IMR-90 (cell line): ENCODE results near the gene PSAP. TPM values are rescaled to one million over a fixed set of nuclear protein-coding genes. Genes with fewer than 3 reads are reported as not detected.

Experiments used
- ATAC-seq: fragments of 200-7000 bp; cut with Tn5 transposase; 2 replicates; pipeline ENCODE4 v1.9.1; 2020; ENCODE audit warnings: low read depth, mild to moderate bottlenecking, moderate library complexity
- BruUV-seq: library from RNA; stranded (reverse); fragments of 400-500 nt; replicated peaks from 2 replicates; lab custom pipeline; 2021; lab: Mats Ljungman, UMichigan
- CTCF ChIA-PET: fragments of 300-600 bp; formaldehyde crosslinking; extraction: SDS; loops from one replicate; lab custom pipeline; 2021; ENCODE audit warnings: antibody characterized with exemption; lab: Yijun Ruan, JAX
- POLR2A ChIA-PET: fragments of 300-600 bp; sonication (Branson Sonifier 250); formaldehyde crosslinking; loops from one replicate; lab custom pipeline; 2022; ENCODE audit warnings: antibody characterized with exemption; ENCODE audit not compliant: unreplicated experiment; lab: Charles Lee
- DNase-seq: peaks from one replicate; pipeline ENCODE4 v3.0.0; 2013
- H2AFZ ChIP-seq: replicated peaks from 2 replicates; pipeline ENCODE3; 2013; ENCODE audit warnings: low read length, mild to moderate bottlenecking; ENCODE audit not compliant: poor library complexity
- H2AK5ac ChIP-seq: 2 replicates; pipeline ENCODE4 v1.6.1; 2013; ENCODE audit warnings: low read depth, low read length, inconsistent platforms
- H2AK9ac ChIP-seq: replicated peaks from 2 replicates; pipeline ENCODE3; 2013; ENCODE audit warnings: mild to moderate bottlenecking, low read depth, low read length, moderate library complexity; ENCODE audit not compliant: poor library complexity
- H2BK120ac ChIP-seq: 2 replicates; pipeline ENCODE4 v1.6.1; 2013; ENCODE audit warnings: low read depth, low read length, inconsistent platforms
- H2BK15ac ChIP-seq: 3 replicates; pipeline ENCODE4 v1.6.1; 2013; ENCODE audit warnings: low read depth, low read length, inconsistent platforms
- H2BK20ac ChIP-seq: 2 replicates; pipeline ENCODE4 v1.6.1; 2013; ENCODE audit warnings: low read depth, mild to moderate bottlenecking, inconsistent platforms, low read length, moderate library complexity
- H2BK5ac ChIP-seq: 2 replicates; pipeline ENCODE4 v1.6.1; 2013; ENCODE audit warnings: mild to moderate bottlenecking, low read depth, low read length, inconsistent platforms; ENCODE audit not compliant: poor library complexity, severe bottlenecking
- H3K14ac ChIP-seq: replicated peaks from 2 replicates; pipeline ENCODE4 v1.6.1; 2013; ENCODE audit warnings: low read depth, low read length, inconsistent platforms
- H3K18ac ChIP-seq: 2 replicates; pipeline ENCODE4 v1.6.1; 2013; ENCODE audit warnings: low read depth, low read length, control low read depth
- H3K23ac ChIP-seq: 2 replicates; pipeline ENCODE4 v1.6.1; 2013; ENCODE audit warnings: low read depth, low read length, inconsistent platforms
- H3K27ac ChIP-seq: 2 replicates; pipeline ENCODE4 v1.5.1; 2013; ENCODE audit warnings: mild to moderate bottlenecking, control low read depth, low read length; ENCODE audit not compliant: insufficient read depth
- H3K27me3 ChIP-seq: 2 replicates; pipeline ENCODE4 v1.6.1; 2013; ENCODE audit warnings: low read length; ENCODE audit not compliant: control insufficient read depth, insufficient read depth
- H3K36me3 ChIP-seq: 2 replicates; pipeline ENCODE4 v1.6.1; 2013; ENCODE audit warnings: low read length, mixed read lengths; ENCODE audit not compliant: control insufficient read depth, insufficient read depth
- H3K4ac ChIP-seq: 2 replicates; pipeline ENCODE4 v1.6.1; 2013; ENCODE audit warnings: low read depth, low read length, inconsistent platforms
- H3K4me1 ChIP-seq: 2 replicates; pipeline ENCODE4 v1.6.1; 2013; ENCODE audit warnings: low read length, mixed read lengths; ENCODE audit not compliant: control insufficient read depth, insufficient read depth
- H3K4me2 ChIP-seq: 2 replicates; pipeline ENCODE4 v1.6.1; 2013; ENCODE audit warnings: low read depth, mild to moderate bottlenecking, control low read depth, low read length, moderate library complexity
- H3K4me3 ChIP-seq: 2 replicates; pipeline ENCODE4 v1.5.1; 2013; ENCODE audit warnings: low read depth, mild to moderate bottlenecking, control low read depth, low read length, moderate library complexity; ENCODE audit not compliant: insufficient read depth
- H3K56ac ChIP-seq: 2 replicates; pipeline ENCODE4 v1.6.1; 2013; ENCODE audit warnings: low read length, inconsistent platforms; ENCODE audit not compliant: insufficient read depth; ENCODE audit errors: extremely low read depth
- H3K79me1 ChIP-seq, 2 experiments: 2 replicates each; pipeline ENCODE4 v1.6.1; 2013; ENCODE audit warnings: low read length in 2 of 2, inconsistent platforms in 1 of 2, low read depth in 1 of 2
- H3K9ac ChIP-seq: 2 replicates; pipeline ENCODE4 v1.6.1; 2013; ENCODE audit warnings: low read depth, low read length, control low read depth
- H3K9me1 ChIP-seq: 2 replicates; pipeline ENCODE4 v1.6.1; 2013; ENCODE audit warnings: low read length, inconsistent platforms; ENCODE audit not compliant: insufficient read depth
- H3K9me3 ChIP-seq: 2 replicates; pipeline ENCODE4 v1.6.1; 2013; ENCODE audit warnings: low read length; ENCODE audit not compliant: control insufficient read depth, insufficient read depth
- H4K20me1 ChIP-seq: 2 replicates; pipeline ENCODE4 v1.6.1; 2013; ENCODE audit warnings: low read length, inconsistent platforms; ENCODE audit not compliant: insufficient read depth
- H4K5ac ChIP-seq: 2 replicates; pipeline ENCODE4 v1.6.1; 2013; ENCODE audit warnings: mild to moderate bottlenecking, low read depth, low read length, control low read depth
- H4K8ac ChIP-seq, 2 experiments: 2 replicates each; pipeline ENCODE4 v1.6.1; 2013; ENCODE audit warnings: low read depth in 2 of 2, low read length in 2 of 2, control low read depth in 1 of 2, inconsistent platforms in 1 of 2
- H4K91ac ChIP-seq: 2 replicates; pipeline ENCODE4 v1.6.1; 2013; ENCODE audit warnings: low read depth, low read length, inconsistent platforms; ENCODE audit not compliant: insufficient read depth
- CHD1 ChIP-seq: IDR thresholded peaks from 2 replicates; pipeline ENCODE4 v1.6.1; 2012; ENCODE audit warnings: low read depth, low read length, improper control_type of control experiment
- MAFK ChIP-seq: IDR thresholded peaks from 2 replicates; pipeline ENCODE4 v1.6.1; 2012; ENCODE audit warnings: low read depth, low read length, improper control_type of control experiment
- MXI1 ChIP-seq: IDR thresholded peaks from 2 replicates; pipeline ENCODE4 v1.6.1; 2012; ENCODE audit warnings: low read depth, mild to moderate bottlenecking, low read length, moderate library complexity, borderline replicate concordance
- USF2 ChIP-seq: fragments of 150-350 bp; IDR thresholded peaks from 2 replicates; pipeline ENCODE4 v1.6.1; 2017; ENCODE audit warnings: mild to moderate bottlenecking, antibody characterized with exemption, low read length, low read depth
- WGBS, 2 experiments: methylation state at CpG; one replicate each; pipeline versions ENCODE4 v1.1.5 to v1.1.7; 2013; ENCODE audit warnings: missing lambda C conversion rate in 2 of 2; ENCODE audit not compliant: insufficient read length in 1 of 2; ENCODE audit errors: extremely low coverage in 2 of 2; 5-methylcytosine and 5-hydroxymethylcytosine counted together
- dilution Hi-C: fragments of 300-500 bp; cut with HindIII; formaldehyde crosslinking; loops from one replicate; pipeline ENCODE4 v1.14.3; 2018; ENCODE audit warnings: low sequenced_read_pairs; ENCODE audit not compliant: unreplicated experiment
- in situ Hi-C: fragments of 300-500 bp; cut with MboI; formaldehyde crosslinking; loops from 3 replicates; pipeline ENCODE4 v1.14.3; 2019; ENCODE audit warnings: low sequenced_read_pairs, inconsistent platforms, mixed read lengths
- intact Hi-C: fragments of 100-400 bp; cut with micrococcal nuclease; formaldehyde crosslinking; loops from 2 replicates; pipeline ENCODE4 v1.10.0; 2022
- polyA plus RNA-seq, 3 experiments: library from polyadenylated mRNA; depleted of rRNA; stranded (reverse); fragments of >200 nt; gene quantifications; 2 replicates each; pipeline ENCODE4 v1.2.3, GENCODE V29; 2012; ENCODE audit warnings: low replicate concordance in 1 of 3
- total RNA-seq: library from RNA; depleted of rRNA; stranded (reverse); fragments of >200 nt; gene quantifications from 2 replicates; pipeline ENCODE4 v1.2.3, GENCODE V29; 2012

Gene PSAP
- total and polyA plus RNA-seq, 2 of the 4 experiments (the other 2 are of a cell fraction) = 216 to 876 TPM

GRCh38 chr10:71778071-71778825, 72.8 kb downstream of the PSAP start:
- Histone ChIP-seq H2AFZ (no peak overlapping the region), H3K14ac (no peak overlapping the region), H4K8ac (no peak overlapping the region), H3K9me1 (peaks cover 6% of the 10 kb centered on the region), H2BK120ac (no peak overlapping the region), H3K27me3 (peaks cover 47% of the 10 kb centered on the region), H3K4me1 (peaks cover 8% of the 10 kb centered on the region), H3K9me3 (no peaks in the 10 kb centered on the region), H3K18ac (no peak overlapping the region), H3K4ac (no peak overlapping the region), H2BK5ac (no peak overlapping the region), H2BK15ac (no peak overlapping the region), H4K5ac (no peak overlapping the region), H3K27ac (no peak overlapping the region), H3K4me3 (no peak overlapping the region), H4K91ac (no peak overlapping the region), H3K9ac (no peak overlapping the region), H3K79me1 (no peaks in the 10 kb centered on the region; a peak in 1 of 4 replicates), H3K36me3 (no peaks in the 10 kb centered on the region), H2AK5ac (no peak overlapping the region), H3K23ac (no peak overlapping the region), H4K20me1 (no peaks in the 10 kb centered on the region), H3K4me2 (no peak overlapping the region), H3K56ac (no peak overlapping the region), H2BK20ac (no peak overlapping the region), H2AK9ac (no peak overlapping the region)
- dilution Hi-C loops = no loop called here
- ATAC-seq = no peak
- WGBS, 2 experiments = no CpG with 5 or more reads among the region's 11 CpGs
- in situ Hi-C loops = no loop called here
- ChIA-PET POLR2A (interaction anchor here (0.5 kb wide), 1 partner anchor 10 kb away, joined by 3 read pairs; no protein-coding TSS in a partner anchor), CTCF (no interaction called here)
- BruUV-seq = no TSS peak
- DNase-seq = no peak
- TF ChIP-seq MXI1 (no peak), MAFK (no peak), USF2 (no peak), CHD1 (no peak)
- intact Hi-C loops = no loop called here
